Retina (tissue), 1 donor: ENCODE measurements around the gene SOS1.
A peak's percentile ranks its signal among the peaks of the same experiment; 100 is the strongest.
"Not testable (repeated sequence)": the region's sequence is repeated elsewhere in the genome, so short reads cannot be mapped to it uniquely, and the experiment has no call there.

ENCODE experiments used
- DNase-seq: peaks from one replicate; pipeline ENCODE4 v3.0.0-alpha.2; 2016

Gene SOS1

DNA sequence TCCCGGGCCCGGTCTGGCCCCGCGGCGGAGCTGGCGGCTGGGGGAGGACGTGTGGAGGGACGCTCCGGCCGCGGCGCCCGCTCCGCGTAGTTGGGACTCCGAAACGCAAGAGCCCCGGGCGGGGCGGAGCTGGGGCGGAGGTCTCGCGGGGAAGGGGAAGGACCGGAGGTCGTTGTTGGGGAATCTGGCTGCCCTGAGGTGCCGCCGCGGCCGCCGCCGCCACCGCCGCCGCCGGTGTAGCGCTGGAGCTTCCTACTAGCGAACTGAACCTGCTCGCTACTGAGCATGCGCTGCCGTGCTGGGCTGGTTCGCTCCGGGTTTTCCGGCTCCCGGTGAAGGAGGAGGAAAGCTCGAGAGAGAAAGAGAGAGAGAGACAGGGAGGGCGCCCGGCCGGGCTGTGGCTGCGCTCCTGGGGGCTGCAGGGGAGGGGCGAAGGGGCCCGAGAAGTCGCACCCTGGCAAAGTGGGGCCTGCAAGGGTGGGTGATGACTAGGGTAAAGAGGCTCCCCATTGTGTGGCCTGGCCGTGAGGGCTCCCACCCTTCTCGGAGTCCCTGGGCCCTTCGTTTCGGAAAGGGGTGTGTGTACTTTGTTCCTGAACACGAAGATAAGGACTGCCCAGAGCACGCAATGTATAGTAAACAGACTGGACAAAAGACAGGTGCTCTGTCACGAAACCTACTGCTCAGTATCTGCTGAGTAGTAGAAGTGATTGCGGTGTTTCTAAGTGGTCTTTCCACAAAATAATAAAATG lies at the start of gene SOS1:
Gene SOS1, minus strand, starts transcription at position 281 of the 752 bp plus-strand sequence. CDS start 629 bp downstream, outside the sequence.
- DNase-seq: peak; percentile 94

DNA sequence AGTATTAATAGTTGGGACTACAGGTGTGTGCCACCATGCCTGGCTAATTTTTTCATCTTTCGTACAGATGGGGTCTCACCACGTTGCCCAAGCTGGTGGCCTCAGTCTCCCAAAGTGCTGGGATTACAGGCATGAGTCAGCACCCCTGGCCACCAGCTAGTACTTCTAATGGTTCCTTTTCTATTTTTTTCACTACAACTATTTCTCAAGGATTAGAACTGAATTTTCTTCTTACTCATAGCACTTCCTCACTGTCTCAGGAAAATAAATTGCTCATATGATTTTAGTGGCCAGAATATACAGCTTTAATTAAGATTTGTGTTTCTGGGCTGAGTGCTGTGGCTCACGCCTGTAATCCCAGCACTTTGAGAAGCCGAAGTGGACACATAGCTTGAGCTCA lies 43.2 kb upstream of the SOS1 start:
- no peak for DNase-seq

DNA sequence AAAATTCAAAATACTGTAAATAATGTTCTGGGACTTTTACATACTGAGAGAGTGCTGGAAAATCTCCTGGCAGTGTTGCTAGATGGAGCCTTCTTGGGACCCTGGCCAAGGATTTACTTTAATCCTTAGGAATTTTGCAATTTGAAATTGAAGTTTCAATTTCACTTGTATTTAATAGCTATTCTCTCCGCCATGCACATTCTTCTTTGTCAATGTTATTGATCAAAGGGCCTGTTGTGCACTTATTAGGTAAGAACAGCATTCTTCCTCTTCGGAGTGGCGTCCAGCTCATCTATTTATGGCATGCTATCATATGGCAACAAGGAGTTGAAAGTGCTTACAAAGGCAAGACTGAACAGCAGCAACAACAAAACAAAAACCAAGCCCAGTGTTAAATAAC lies 40.1 kb upstream of the SOS1 start:
- no peak for DNase-seq

DNA sequence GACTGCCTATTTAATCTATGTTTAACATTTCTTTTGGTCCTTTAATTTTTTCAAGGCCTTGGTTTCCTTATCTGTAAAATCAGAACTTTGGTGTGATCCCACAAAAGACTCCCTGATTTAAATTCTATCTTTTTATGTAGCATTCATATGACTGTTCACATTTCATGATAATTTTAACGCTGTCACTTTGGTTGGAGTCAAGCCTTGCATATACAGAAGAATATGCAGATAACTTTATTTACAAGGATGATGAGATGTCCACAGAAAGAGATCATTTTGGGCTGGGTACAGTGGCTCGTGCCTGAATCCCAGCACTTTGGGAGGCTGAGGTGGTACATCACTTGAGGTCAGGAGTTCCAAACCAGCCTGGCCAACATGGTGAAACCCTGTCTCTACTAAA lies 38.4 kb upstream of the SOS1 start:
- no peak for DNase-seq

DNA sequence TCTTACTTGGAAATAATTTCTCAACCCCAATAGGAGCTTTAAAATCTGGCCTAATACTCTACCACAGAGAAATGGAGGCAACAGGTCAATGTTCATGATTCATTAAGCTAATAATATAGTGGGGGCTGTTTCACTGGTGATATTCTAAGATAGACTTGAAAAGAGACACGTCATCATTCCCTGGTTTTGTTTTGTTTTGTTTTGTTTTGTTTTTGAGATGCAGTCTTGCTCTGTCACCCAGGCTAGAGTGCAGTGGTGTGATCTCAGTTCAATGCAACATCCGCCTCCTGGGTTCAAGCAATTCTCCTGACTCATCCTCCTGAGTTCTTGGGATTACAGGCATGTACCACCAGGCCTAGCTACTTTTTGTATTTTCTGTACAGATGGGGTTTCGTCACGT lies 37.5 kb upstream of the SOS1 start:
- no peak for DNase-seq

DNA sequence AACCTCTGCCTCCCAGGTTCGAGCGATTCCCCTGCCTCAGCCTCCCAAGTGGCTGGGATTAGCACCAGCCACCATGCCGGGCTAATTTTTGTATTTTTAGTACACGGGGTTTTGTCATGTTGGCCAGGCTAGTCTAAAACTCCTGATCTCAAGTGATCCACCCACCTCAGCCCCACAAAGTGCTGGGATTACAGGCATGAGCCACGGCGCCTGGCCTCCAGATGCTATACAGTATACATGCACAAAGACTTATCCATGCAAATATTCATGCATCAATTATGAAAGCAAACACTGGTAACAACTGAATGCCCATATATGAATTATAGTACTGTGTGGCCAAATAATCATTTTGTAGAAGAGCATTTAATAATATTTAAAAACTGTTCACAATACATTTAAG lies 36.0 kb upstream of the SOS1 start:
- DNase-seq: no peak

DNA sequence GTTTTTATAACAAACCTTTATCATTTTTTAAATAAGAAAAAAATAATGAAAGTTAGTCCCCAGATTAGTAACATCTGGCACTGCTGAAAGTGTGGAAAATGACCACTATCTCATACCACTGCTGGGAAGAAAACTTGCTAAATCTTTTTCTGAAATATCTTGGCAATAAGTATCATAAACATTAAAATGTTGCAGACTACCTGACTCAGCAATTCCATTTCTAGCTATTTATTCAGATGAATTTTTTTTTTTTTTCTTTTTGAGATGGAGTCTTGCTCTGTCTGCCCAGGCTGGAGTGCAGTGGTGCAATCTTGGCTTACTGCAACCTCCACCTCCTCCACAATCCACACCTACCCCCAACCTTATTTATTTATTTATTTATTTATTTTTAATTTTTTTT lies 35.3 kb upstream of the SOS1 start:
- DNase-seq: no peak

DNA sequence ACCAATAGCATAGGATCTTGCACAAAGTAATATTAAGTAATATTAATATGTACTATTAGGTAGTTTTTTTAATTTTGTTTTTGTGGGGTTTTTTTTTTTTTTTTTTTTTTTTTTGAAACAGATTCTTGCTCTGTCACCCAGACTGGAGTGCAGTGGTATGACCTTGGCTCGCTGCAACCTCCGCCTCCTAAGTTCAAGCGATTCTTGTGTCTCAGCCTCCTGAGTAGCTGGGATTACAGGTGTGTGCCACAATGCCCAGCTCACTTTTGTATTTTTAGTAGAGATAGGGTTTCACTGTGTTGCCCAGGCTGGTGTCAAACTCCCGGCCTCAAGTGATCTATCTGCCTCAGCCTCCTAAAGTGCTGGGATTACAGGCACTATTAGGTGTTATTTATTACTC lies 34.7 kb upstream of the SOS1 start:
- DNase-seq: not testable (repeated sequence)

DNA sequence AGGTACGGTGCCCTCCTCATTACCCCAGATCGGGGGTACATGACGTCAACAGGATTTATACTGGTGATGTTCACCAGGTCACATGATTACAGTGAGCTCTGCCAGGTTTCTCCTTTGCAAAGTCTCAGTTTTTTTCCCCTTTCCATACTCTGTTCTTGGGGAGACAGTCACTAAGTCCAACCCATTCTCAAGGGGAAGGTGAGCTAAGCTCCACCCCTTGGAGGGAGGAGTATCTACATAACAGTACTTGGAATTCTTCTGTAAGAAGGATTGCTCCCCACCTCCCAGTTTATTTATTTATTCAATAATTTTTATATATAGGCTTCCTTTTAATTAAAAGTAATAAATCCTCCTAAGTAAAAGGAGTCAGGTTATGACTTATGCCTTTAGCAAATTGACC lies 34.1 kb upstream of the SOS1 start:
- DNase-seq: no peak

DNA sequence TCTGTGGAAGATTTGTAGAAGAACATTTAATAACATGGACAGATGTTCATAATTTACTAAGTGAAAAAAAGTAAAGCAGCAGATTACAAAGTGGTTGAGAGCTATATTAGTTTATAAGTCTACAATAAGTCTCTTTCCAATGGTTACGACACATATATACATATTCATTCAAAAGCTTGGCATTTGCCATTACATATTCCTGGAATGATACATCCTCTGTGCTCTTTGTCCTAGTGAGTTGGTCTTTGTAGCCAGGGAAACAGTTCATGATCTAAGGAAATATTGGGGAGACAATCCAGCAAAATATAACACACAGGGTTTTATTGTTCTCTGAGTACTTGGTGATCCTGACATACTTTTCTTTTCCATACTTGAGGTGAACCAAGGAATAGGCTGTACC lies 32.5 kb upstream of the SOS1 start:
- DNase-seq: no peak

DNA sequence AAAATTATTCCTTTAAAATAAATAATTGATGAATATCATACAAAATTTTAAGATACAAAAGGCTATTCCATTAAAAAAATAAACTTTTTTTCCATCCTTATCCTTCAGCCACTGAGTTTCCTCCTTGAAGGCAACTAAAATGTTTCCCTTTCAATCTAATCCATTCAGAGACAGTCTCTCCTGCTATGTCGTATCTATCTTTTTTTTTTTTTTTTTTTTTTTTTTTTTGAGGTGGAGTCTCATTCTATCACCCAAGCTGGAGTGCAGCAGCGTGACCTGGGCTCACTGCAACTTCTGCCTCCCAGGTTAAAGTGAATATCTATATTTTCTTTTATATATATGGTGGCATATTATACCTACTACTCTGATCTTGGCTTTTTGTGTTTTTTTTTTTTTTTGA lies 31.7 kb upstream of the SOS1 start:
- no peak for DNase-seq

DNA sequence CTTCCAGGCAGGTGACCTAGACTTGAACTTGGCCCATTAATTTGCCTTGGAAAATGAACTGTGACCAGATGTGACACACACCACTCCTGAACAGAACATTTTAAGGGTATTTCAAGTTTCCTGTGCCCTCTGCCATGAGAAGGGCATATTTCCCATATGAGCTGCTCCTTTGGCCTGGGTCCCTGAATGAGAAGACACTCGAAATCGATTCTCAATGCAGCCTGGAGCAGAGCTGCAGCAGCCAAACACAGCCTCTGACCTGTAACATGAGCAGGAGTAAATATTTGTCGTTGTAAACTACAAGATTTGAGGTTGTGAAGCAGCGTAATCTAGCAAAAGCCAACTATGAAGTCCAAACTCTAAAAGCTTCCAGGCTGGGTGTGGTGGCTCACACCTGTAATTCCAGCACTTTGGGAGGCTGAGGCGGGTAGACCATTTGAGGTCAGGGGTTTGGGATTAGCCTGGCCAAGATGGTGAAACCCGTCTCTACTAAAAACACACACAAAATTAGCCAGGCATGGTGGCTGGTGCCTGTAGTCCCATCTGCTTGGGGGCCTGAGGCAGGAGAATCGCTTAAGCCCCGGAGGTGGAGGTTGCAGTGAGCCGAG lies 30.1 kb upstream of the SOS1 start:
- no peak for DNase-seq

DNA sequence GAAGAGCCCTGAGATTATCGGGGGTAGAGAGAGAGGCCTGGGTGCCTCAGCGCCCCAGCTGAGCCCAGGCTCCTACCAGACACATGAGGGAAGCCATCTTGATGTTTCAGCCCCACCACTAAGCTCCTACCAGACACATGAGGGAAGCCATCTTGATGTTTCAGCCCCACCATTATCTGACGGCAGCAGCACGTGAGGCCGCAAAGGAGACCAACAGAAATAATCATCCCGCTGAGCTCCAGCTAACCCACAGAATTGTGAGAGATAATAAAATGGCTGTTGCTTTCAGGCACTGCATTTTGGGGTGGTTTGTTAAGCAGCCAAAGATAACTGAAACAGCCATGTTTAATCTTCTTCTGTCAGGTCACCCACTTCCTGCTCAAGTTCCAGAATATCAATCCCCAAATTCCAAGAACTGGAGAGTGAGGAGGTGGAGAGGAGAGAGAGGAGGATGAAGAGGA lies 29.3 kb upstream of the SOS1 start:
- no peak for DNase-seq

DNA sequence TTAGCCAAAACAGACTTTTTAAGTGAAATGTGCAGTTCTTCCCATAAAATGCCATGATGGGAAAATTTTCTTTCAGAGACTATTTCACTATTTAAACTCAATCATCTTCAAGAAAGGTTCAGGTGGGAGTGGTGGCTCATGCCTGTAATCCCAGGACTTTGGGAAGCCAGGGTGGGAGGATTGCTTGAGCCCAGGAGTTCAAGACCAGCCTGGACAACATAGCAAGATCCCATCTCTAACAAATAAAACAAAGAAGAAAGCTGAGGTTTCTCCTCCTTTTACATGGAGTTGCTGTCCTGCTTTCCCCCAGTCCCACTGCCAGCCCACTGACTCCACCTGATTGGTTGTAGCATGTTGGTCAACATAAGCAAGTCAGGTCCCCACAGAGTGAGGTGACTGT lies 25.8 kb upstream of the SOS1 start:
- no peak for DNase-seq

DNA sequence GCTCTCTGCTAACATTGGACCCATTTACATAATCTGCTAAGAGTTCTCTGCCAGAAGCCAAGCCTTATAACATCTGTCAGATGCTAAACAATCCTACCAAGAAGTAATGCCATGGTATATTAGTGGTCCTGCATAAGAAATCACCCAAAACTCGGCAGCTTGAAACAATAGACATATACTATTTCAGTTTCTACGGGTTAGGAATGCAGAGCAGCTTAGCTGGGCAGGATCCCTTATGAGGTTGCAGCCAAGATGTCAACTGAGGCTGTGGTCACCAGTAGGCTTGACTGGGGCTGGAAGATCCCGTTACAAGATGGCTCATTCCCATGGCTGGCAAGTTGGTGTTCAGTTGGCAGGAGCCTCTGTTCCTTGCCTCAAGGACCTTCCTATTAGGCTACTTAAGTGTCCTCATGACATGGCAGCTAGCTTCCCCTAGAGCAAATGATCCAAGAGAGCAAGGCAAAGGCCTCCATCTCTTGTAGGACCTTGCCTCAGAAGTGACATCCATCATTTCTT lies 25.1 kb upstream of the SOS1 start:
- no peak for DNase-seq

DNA sequence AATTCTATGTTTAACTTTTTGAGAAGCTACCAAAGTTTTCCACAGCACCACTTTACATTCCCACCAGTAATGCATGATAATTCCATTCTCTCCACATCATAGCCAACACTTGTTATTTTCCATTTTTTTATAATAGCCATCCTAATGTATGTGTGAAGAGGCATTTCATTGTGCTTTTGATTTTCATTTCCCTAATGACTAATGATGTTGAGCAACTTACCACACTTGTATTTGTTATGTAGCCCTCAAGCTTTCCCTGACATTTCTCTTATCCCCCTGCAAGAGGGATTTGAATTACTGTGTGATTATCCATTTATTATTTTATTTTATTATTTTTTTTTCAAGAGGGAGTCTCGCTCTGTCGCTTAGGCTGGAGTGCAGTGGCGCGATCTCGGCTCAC lies 23.6 kb upstream of the SOS1 start:
- DNase-seq: no peak

DNA sequence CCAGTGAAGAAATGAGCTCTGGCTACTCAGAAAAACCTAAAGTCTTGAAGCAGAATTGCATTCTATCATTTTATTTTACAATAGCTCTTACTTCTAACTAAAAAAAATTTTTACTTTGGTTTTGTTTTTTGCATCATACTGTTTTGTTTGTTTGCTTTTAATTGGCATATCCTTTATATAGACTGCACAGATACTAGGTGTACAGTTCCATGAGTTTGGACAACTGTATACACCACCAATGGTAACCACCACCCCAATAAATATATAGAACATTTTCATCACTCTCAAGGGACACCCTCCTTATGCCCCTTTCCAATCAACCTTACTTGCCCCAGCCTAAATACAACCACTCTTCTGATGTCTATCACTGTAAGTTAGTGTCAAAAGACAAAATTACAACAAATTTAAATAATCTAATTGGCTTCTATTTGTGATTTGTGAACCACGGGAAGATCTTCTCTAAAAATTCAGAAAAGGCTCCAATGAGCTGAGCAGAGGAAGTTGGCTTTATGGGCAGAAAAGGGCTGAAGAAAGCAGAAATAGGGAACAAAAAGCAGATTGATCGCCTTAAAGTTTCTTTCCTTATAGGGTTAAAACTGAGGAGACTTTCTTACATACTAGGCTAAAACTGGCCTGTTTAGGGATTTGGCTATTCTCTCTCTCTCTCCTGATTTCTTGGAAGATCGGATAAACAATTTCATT lies 22.2 kb upstream of the SOS1 start:
- no peak for DNase-seq

DNA sequence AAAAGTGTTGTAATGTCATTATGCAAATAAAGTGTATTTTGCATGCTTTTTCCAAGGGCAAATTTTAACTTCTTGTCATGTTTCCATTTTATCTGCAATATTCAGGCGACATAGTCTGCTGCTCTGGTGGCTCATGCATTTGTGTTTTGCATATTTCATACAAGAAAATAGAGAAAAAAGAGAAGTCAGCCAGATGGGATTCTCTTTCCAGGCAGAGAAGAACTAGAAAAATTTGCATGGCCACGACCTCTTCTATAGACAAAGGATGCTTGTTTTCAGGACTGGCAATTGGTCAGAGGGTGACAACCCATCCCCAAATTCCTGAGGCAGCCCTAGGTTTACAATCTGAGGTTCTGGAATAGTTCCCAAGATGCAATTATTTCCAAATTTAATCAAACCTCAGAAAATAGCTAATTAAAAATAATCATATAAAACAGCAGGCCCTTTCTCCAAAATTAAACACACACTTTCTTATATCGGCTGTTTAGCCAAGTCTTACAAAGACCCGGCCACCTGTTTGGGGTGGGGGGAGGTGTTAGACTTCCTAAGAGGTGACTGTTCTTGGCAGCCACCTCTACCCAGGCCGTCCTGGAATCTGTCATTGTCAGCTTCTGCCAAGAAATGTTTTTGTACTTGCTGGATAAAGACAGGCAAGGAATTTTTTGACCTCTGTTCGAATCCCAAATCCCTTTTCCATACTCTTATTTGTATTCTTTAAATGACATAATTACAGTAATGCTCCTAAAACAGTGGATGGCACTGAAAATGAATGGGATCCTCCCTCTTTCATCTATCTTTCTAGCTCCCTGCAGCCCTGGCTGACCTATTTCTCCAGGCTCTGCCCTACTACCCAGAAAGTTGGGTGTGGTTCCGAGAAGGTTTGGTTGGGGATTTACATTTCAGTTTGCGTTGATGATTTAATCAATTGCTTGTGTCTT lies 20.8 kb upstream of the SOS1 start:
- no peak for DNase-seq

DNA sequence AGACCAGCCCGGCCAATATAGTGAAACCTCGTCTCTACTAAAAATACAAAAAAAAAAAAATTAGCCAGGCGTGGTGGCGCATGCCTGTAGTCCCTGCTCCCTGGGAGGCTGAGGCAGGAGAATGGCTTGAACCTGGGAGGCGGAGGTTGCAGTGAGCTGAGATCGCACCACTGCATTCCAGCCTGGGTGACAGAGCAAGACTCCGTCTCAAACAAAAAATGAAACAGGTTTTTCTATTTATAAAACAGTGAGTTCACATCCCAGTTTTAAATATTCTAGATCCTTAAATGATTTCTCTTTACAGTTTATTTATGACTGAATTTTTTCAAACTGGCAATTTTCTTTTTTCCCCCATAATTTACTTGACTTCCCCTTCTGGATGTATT lies 20.1 kb upstream of the SOS1 start:
- not testable (repeated sequence) for DNase-seq

DNA sequence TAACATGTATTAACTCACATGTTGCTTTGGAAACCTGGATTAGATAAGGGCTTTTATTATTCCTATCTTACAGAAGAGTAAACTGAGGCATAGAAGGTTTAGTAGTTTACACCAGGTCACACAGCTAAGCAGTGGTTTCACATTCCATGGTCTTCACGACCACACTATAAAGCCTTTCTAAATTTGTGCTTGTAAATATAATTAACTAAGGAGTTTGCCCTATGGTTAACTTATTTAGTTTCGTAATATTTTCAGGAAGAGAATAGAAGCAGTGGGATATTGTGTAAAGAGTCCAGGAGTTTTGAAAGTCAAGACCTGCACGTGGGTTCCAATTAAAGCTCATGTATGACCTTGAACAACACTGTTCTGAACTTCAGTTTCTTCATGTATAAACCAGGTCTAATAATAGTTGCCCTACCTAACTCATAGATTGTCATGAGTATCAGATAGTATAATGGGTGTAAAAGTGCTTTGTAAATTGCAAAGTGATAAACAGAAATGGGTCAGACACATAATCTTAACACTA lies 19.5 kb upstream of the SOS1 start:
- DNase-seq: no peak

DNA sequence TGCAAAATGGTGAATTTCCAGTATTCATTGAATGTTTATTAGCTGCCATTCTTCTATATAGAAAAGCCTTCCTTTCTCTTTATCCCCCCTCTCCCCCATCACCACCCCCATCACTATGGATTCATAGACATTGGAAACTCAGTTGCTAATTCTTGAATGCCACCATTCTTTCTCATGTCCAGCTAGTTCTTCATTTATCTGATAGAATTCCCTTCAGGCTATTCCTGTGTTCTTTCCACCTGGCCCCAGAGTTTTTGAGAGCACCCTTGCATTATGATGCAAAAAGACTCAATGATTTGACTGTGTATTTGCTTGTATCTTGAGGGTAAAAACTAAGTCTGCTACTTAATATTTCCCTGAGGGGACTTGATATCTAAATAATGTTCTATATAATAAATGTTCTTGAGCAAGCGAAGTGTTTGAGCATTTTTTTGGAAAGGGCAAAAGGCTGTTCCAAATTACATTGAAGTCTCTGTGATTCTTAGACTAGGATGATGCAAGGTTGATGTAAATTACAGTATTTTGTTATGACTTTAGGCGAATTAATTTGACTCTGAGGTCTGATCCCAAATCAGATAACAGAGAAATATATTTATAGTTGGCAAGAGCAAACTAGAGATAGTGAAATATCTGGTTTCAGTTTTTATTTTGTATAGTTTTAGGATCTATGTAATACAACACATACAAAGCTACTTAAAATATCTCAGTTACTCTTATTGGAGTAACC lies 18.8 kb upstream of the SOS1 start:
- no peak for DNase-seq

DNA sequence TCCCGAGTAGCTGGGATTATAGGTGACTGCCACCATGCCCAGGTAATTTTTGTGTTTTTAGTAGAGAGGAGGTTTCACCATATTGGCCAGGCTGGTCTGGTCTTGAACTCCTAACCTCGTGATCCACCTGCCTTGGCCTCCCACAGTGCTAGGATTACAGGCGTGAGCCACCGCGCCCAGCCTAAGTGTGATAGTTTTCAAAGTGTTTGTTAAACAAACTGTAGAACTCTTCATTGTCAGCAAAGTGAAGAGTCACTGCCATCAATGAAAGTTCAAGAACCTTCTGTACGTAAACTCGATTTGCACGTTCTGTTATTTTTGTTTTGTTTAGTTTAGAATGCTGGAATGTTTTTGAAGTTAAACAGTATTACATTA lies 18.0 kb upstream of the SOS1 start:
- no peak for DNase-seq
